ENCODE measurements around the gene LSAMP. TPM values are rescaled to one million over a fixed set of nuclear protein-coding genes. Genes with fewer than 3 reads are reported as not detected.

The LSAMP gene
- total and polyA plus RNA-seq, 2 of the 13 experiments (the other 11 are each of a cell fraction or from before 2014, with no cell fraction given): not detected

DNA sequence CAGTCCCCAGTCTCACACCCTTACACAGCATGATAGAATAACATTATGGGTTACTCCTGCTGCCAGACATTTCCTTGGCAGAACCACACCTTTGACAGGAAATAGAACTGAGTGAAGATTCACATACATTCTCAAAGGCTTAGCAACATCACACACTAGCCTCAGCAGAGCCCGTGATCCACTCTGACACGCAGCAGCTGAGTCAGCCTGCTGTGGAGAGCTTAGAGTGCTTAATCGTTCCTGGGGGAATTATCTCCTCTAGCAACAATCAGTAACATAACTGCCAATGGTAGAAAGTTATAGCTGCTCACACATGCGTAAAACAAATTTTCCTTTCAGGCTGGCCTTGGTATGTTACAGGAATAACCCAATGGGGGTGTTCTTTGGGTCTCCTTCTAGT is 439.9 kb downstream of the LSAMP start:
- H3K36me3 ChIP-seq (replicated peaks in 1 of 2; ENCODE audit: control insufficient read depth in 1 of 2, insufficient read depth in 2 of 2, low read length in 2 of 2): no peaks in the 10 kb centered on the region
- H3K4me2 ChIP-seq (ENCODE audit: low read depth, low read length): no peak overlapping the region
- H3K4me3 ChIP-seq (replicated peaks in 1 of 3; ENCODE audit: insufficient read depth in 1 of 3, low read depth in 2 of 3, low read length in 3 of 3): no peak overlapping the region
- no peaks in the 10 kb centered on the region for H3K9me3 ChIP-seq (ENCODE audit: low read length)
- H3K27me3 ChIP-seq (ENCODE audit: control insufficient read depth in 1 of 2, insufficient read depth in 2 of 2, low read length in 2 of 2): no peaks in the 10 kb centered on the region
- H4K20me1 ChIP-seq (ENCODE audit: insufficient read depth, low read length): no peaks in the 10 kb centered on the region
- no peaks in the 10 kb centered on the region for H3K79me2 ChIP-seq (ENCODE audit: insufficient read depth, low read length)
- intact Hi-C loops (cut with micrococcal nuclease; ENCODE audit: unreplicated experiment): no loop called here
- FAIRE-seq (no peak), DNase-seq (ENCODE audit: low spot score) (no peak), ATAC-seq (no peak)
- CTCF ChIA-PET (ENCODE audit: low intra/inter-chr PET ratio, low total read pairs): no interaction called here
- 17% methylated on average over 4 of the region's 4 CpGs for WGBS (ENCODE audit: low lambda C conversion rate)
- no peak overlapping the region for H3K9ac ChIP-seq (ENCODE audit: insufficient read depth, low read depth, low read length)
- in situ Hi-C loops (cut with HindIII; ENCODE audit: extremely low pct_ligation_motif_present, low pct_unique_long_range_greater_than_20kb): no loop called here
- H2AFZ ChIP-seq (ENCODE audit: low read length): no peak overlapping the region
- no TSS peak for BruUV-seq (replicated peaks)
- POLR2A ChIA-PET: no interaction called here
- no peak overlapping the region for H3K27ac ChIP-seq (ENCODE audit: extremely low read length, insufficient read depth, low read length)
- no peaks in the 10 kb centered on the region for H3K4me1 ChIP-seq (ENCODE audit: insufficient read depth, low read length)
- TF ChIP-seq MLLT10 (CRISPR knock-in tag; IDR thresholded peaks at IDR 0.05): no peak
- TF ChIP-seq RARA (CRISPR knock-in tag; IDR thresholded peaks at IDR 0.05): no peak
- no peak for TF ChIP-seq ZNF33B (CRISPR knock-in tag; IDR thresholded peaks at IDR 0.05)
- no peak for TF ChIP-seq HNRNPK (IDR thresholded peaks at IDR 0.05; ENCODE audit: low read depth, low read length, poor library complexity, severe bottlenecking)
- TF ChIP-seq, protein P1, sequence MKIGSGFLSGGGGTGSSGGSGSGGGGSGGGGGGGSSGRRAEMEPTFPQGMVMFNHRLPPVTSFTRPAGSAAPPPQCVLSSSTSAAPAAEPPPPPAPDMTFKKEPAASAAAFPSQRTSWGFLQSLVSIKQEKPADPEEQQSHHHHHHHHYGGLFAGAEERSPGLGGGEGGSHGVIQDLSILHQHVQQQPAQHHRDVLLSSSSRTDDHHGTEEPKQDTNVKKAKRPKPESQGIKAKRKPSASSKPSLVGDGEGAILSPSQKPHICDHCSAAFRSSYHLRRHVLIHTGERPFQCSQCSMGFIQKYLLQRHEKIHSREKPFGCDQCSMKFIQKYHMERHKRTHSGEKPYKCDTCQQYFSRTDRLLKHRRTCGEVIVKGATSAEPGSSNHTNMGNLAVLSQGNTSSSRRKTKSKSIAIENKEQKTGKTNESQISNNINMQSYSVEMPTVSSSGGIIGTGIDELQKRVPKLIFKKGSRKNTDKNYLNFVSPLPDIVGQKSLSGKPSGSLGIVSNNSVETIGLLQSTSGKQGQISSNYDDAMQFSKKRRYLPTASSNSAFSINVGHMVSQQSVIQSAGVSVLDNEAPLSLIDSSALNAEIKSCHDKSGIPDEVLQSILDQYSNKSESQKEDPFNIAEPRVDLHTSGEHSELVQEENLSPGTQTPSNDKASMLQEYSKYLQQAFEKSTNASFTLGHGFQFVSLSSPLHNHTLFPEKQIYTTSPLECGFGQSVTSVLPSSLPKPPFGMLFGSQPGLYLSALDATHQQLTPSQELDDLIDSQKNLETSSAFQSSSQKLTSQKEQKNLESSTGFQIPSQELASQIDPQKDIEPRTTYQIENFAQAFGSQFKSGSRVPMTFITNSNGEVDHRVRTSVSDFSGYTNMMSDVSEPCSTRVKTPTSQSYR (CRISPR knock-in tag; IDR thresholded peaks at IDR 0.05; ENCODE audit: borderline replicate concordance): no peak
- TF ChIP-seq, protein P2, sequence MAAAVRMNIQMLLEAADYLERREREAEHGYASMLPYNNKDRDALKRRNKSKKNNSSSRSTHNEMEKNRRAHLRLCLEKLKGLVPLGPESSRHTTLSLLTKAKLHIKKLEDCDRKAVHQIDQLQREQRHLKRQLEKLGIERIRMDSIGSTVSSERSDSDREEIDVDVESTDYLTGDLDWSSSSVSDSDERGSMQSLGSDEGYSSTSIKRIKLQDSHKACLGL (CRISPR knock-in tag; IDR thresholded peaks at IDR 0.05): no peak
- TF ChIP-seq CREB1 (IDR thresholded peaks at IDR 0.05): no peak
- no peak for TF ChIP-seq CREB1 (CRISPR knock-in tag; IDR thresholded peaks at IDR 0.05)
- no peak for TF ChIP-seq NCOA2 (CRISPR knock-in tag; IDR thresholded peaks at IDR 0.05)
- TF ChIP-seq, protein P3, sequence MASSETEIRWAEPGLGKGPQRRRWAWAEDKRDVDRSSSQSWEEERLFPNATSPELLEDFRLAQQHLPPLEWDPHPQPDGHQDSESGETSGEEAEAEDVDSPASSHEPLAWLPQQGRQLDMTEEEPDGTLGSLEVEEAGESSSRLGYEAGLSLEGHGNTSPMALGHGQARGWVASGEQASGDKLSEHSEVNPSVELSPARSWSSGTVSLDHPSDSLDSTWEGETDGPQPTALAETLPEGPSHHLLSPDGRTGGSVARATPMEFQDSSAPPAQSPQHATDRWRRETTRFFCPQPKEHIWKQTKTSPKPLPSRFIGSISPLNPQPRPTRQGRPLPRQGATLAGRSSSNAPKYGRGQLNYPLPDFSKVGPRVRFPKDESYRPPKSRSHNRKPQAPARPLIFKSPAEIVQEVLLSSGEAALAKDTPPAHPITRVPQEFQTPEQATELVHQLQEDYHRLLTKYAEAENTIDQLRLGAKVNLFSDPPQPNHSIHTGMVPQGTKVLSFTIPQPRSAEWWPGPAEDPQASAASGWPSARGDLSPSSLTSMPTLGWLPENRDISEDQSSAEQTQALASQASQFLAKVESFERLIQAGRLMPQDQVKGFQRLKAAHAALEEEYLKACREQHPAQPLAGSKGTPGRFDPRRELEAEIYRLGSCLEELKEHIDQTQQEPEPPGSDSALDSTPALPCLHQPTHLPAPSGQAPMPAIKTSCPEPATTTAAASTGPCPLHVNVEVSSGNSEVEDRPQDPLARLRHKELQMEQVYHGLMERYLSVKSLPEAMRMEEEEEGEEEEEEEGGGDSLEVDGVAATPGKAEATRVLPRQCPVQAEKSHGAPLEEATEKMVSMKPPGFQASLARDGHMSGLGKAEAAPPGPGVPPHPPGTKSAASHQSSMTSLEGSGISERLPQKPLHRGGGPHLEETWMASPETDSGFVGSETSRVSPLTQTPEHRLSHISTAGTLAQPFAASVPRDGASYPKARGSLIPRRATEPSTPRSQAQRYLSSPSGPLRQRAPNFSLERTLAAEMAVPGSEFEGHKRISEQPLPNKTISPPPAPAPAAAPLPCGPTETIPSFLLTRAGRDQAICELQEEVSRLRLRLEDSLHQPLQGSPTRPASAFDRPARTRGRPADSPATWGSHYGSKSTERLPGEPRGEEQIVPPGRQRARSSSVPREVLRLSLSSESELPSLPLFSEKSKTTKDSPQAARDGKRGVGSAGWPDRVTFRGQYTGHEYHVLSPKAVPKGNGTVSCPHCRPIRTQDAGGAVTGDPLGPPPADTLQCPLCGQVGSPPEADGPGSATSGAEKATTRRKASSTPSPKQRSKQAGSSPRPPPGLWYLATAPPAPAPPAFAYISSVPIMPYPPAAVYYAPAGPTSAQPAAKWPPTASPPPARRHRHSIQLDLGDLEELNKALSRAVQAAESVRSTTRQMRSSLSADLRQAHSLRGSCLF (CRISPR knock-in tag; IDR thresholded peaks at IDR 0.05; ENCODE audit: borderline replicate concordance): no peak
- TF ChIP-seq, protein P4, sequence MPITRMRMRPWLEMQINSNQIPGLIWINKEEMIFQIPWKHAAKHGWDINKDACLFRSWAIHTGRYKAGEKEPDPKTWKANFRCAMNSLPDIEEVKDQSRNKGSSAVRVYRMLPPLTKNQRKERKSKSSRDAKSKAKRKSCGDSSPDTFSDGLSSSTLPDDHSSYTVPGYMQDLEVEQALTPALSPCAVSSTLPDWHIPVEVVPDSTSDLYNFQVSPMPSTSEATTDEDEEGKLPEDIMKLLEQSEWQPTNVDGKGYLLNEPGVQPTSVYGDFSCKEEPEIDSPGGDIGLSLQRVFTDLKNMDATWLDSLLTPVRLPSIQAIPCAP (CRISPR knock-in tag; IDR thresholded peaks at IDR 0.05; ENCODE audit: low read depth): no peak
- no peak for TF ChIP-seq ZNF317 (CRISPR knock-in tag; IDR thresholded peaks at IDR 0.05)
- no peak for TF ChIP-seq MIER2 (CRISPR knock-in tag; IDR thresholded peaks at IDR 0.05)
- no peak for TF ChIP-seq SUZ12 (IDR thresholded peaks at IDR 0.05; ENCODE audit: low read depth, low read length)
- TF ChIP-seq FOXK1 (CRISPR knock-in tag; IDR thresholded peaks at IDR 0.05; ENCODE audit: borderline replicate concordance, low read depth): no peak
- TF ChIP-seq ZNF354B (CRISPR knock-in tag; IDR thresholded peaks at IDR 0.05): no peak
- TF ChIP-seq, protein P5, sequence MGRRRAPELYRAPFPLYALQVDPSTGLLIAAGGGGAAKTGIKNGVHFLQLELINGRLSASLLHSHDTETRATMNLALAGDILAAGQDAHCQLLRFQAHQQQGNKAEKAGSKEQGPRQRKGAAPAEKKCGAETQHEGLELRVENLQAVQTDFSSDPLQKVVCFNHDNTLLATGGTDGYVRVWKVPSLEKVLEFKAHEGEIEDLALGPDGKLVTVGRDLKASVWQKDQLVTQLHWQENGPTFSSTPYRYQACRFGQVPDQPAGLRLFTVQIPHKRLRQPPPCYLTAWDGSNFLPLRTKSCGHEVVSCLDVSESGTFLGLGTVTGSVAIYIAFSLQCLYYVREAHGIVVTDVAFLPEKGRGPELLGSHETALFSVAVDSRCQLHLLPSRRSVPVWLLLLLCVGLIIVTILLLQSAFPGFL (CRISPR knock-in tag; IDR thresholded peaks at IDR 0.05): no peak

All from HepG2 (cell line).